WTC11 (cell line): ENCODE measurements around the gene DR1. TPM values are rescaled to one million over a fixed set of nuclear protein-coding genes. Genes with fewer than 3 reads are reported as not detected.

Experiments used
- ATAC-seq: fragments of 200-7000 bp; cut with Tn5 transposase; 2 replicates; pipeline ENCODE4 v1.10.0; 2021; ENCODE audit warnings: mild to moderate bottlenecking, moderate library complexity
- CTCF ChIA-PET: fragments of 300-600 bp; sonication (Branson Sonifier 250); formaldehyde crosslinking; loops from one replicate; lab custom pipeline; 2021; ENCODE audit warnings: antibody characterized with exemption; lab: Charles Lee
- POLR2A ChIA-PET: fragments of 350-600 bp; sonication (Branson Sonifier 250); formaldehyde crosslinking; loops from one replicate; lab custom pipeline; 2021; ENCODE audit warnings: antibody characterized with exemption; lab: Charles Lee
- DNase-seq: peaks from one replicate; pipeline ENCODE4 v3.0.0; 2021; ENCODE audit warnings: low spot score
- H3K27ac Mint-ChIP-seq: 2 replicates; pipeline ENCODE4 v1.8.0; 2021; ENCODE audit warnings: mixed read lengths
- H3K27me3 Mint-ChIP-seq: 2 replicates; pipeline ENCODE4 v1.8.0; 2021; ENCODE audit warnings: low read depth, mild to moderate bottlenecking, moderate library complexity, mixed read lengths
- H3K36me3 Mint-ChIP-seq: 2 replicates; pipeline ENCODE4 v1.8.0; 2021; ENCODE audit warnings: mixed read lengths
- H3K4me1 Mint-ChIP-seq: 2 replicates; pipeline ENCODE4 v1.8.0; 2022; ENCODE audit warnings: mixed read lengths
- H3K4me3 Mint-ChIP-seq: 2 replicates; pipeline ENCODE4 v1.8.0; 2021; ENCODE audit warnings: mild to moderate bottlenecking, moderate library complexity, mixed read lengths
- H3K9me3 Mint-ChIP-seq: 2 replicates; pipeline ENCODE4 v1.8.0; 2021; ENCODE audit warnings: mixed read lengths
- ATF2 ChIP-seq: sonication (generic); formaldehyde crosslinking; IDR thresholded peaks from 2 replicates; pipeline ENCODE4 v1.8.1; 2022; ENCODE audit warnings: low read depth, missing genetic modification reagents, borderline replicate concordance
- ATF6 ChIP-seq: sonication (generic); formaldehyde crosslinking; IDR thresholded peaks from 2 replicates; pipeline ENCODE4 v1.8.1; 2023; ENCODE audit warnings: mild to moderate bottlenecking, missing genetic modification reagents
- E2F1 ChIP-seq: sonication (generic); formaldehyde crosslinking; IDR thresholded peaks from 2 replicates; pipeline ENCODE4 v1.8.0; 2022; ENCODE audit warnings: mild to moderate bottlenecking, missing genetic modification reagents
- E2F4 ChIP-seq: sonication (generic); formaldehyde crosslinking; IDR thresholded peaks from 2 replicates; pipeline ENCODE4 v1.8.1; 2022; ENCODE audit warnings: low read depth, mild to moderate bottlenecking, moderate library complexity, missing genetic modification reagents, borderline replicate concordance
- FOXJ3 ChIP-seq: sonication (generic); formaldehyde crosslinking; IDR thresholded peaks from 2 replicates; pipeline ENCODE4 v1.9.0; 2021; ENCODE audit warnings: missing genetic modification reagents, mild to moderate bottlenecking, borderline replicate concordance
- FOXP1 ChIP-seq: sonication (generic); formaldehyde crosslinking; IDR thresholded peaks from 2 replicates; pipeline ENCODE4 v1.8.0; 2022; ENCODE audit warnings: missing genetic modification reagents, mild to moderate bottlenecking, moderate library complexity, borderline replicate concordance
- GTF2I ChIP-seq: fragments of 250-450 bp; sonication (Bioruptor Pico); conservative IDR thresholded peaks from 2 replicates; pipeline ENCODE4 v1.4.0; 2021; ENCODE audit warnings: mild to moderate bottlenecking
- HMGA2 ChIP-seq: fragments of 250-450 bp; sonication (Bioruptor Pico); IDR thresholded peaks from 2 replicates; pipeline ENCODE4 v1.4.0; 2021; ENCODE audit warnings: mild to moderate bottlenecking, moderate library complexity
- IRF2 ChIP-seq: sonication (generic); formaldehyde crosslinking; IDR thresholded peaks from 2 replicates; pipeline ENCODE4 v1.8.0; 2022; ENCODE audit warnings: low read depth, missing genetic modification reagents, borderline replicate concordance
- MAX ChIP-seq: sonication (generic); formaldehyde crosslinking; IDR thresholded peaks from 2 replicates; pipeline ENCODE4 v1.8.0; 2022; ENCODE audit warnings: mild to moderate bottlenecking, missing genetic modification reagents
- MLX ChIP-seq: sonication (generic); formaldehyde crosslinking; IDR thresholded peaks from 2 replicates; pipeline ENCODE4 v1.8.1; 2023; ENCODE audit warnings: mild to moderate bottlenecking, missing genetic modification reagents, moderate library complexity
- PREB ChIP-seq: sonication (generic); formaldehyde crosslinking; IDR thresholded peaks from 2 replicates; pipeline ENCODE4 v1.8.1; 2022; ENCODE audit warnings: mild to moderate bottlenecking, missing genetic modification reagents, moderate library complexity, borderline replicate concordance
- ZBTB43 ChIP-seq: sonication (generic); formaldehyde crosslinking; IDR thresholded peaks from 2 replicates; pipeline ENCODE4 v1.8.1; 2023; ENCODE audit warnings: mild to moderate bottlenecking, missing genetic modification reagents
- ZNF232 ChIP-seq: sonication (generic); formaldehyde crosslinking; IDR thresholded peaks from 2 replicates; pipeline ENCODE4 v1.8.0; 2022; ENCODE audit warnings: mild to moderate bottlenecking, missing genetic modification reagents
- ZNF671 ChIP-seq: fragments of 250-450 bp; sonication (Bioruptor Pico); IDR thresholded peaks from 2 replicates; pipeline ENCODE4 v1.8.0; 2021; ENCODE audit warnings: mild to moderate bottlenecking
- total RNA-seq: library from RNA; stranded (reverse); gene quantifications from 3 replicates; pipeline ENCODE4 v1.2.3, GENCODE V29; 2021

Gene DR1
- total RNA-seq, 1 experiment from 2014 or later: 62.8 TPM

GRCh38 chr1:93395195-93395594, 49.5 kb downstream of the DR1 start:
- DNase-seq (no peak), ATAC-seq (no peak)
- Mint-ChIP-seq H3K9me3 (peaks cover 26% of the 10 kb centered on the region), H3K36me3 (0 out of 2 replicates have a peak, but pooled peaks cover 3% of the 10 kb centered on the region), H3K27me3 (no peaks in the 10 kb centered on the region; the same call in 1 of the 2 replicates), H3K4me3 (no peak overlapping the region)
- CTCF ChIA-PET: no interaction called here
- POLR2A ChIA-PET: no interaction called here
- TF ChIP-seq MLX (CRISPR knock-in tag): no peak
- TF ChIP-seq, all 79 proteins: peak for 0
- no peak overlapping the region for H3K27ac Mint-ChIP-seq
- H3K4me1 Mint-ChIP-seq: peaks cover 8% of the 10 kb centered on the region

GRCh38 chr1:93399781-93400180, 54.1 kb downstream of the DR1 start:
- DNase-seq (no peak), ATAC-seq (no peak; the same call in 1 of the 2 replicates)
- H3K4me3 Mint-ChIP-seq: no peak overlapping the region
- peaks cover 34% of the 10 kb centered on the region for H3K9me3 Mint-ChIP-seq
- TF ChIP-seq PREB (CRISPR knock-in tag): no peak
- TF ChIP-seq ZBTB43 (CRISPR knock-in tag): no peak
- TF ChIP-seq ZNF671: no peak
- no peak for TF ChIP-seq IRF2 (CRISPR knock-in tag)
- no peak for TF ChIP-seq HMGA2 (CRISPR knock-in tag)
- no peak for TF ChIP-seq ATF2
- no peak for TF ChIP-seq FOXP1 (CRISPR knock-in tag)
- no peak for TF ChIP-seq MAX (CRISPR knock-in tag)
- no peak for TF ChIP-seq FOXJ3 (CRISPR knock-in tag)
- no peak for TF ChIP-seq E2F4 (CRISPR knock-in tag)
- no peak for TF ChIP-seq ZNF232 (CRISPR knock-in tag)
- TF ChIP-seq E2F1: no peak
- no peak for TF ChIP-seq ATF6 (CRISPR knock-in tag)
- no peak for TF ChIP-seq GTF2I
- H3K27me3 Mint-ChIP-seq: no peaks in the 10 kb centered on the region; the same call in 1 of the 2 replicates
- CTCF ChIA-PET: no interaction called here
- H3K36me3 Mint-ChIP-seq: peaks cover 5% of the 10 kb centered on the region; the same call in 1 of the 2 replicates
- no peak overlapping the region for H3K27ac Mint-ChIP-seq
- peaks cover 8% of the 10 kb centered on the region for H3K4me1 Mint-ChIP-seq
- POLR2A ChIA-PET: no interaction called here
